GM18909 (cell line): ENCODE data around the gene LIMS1.
"Not testable (repeated sequence)": the region's sequence is repeated elsewhere in the genome, so short reads cannot be mapped to it uniquely, and the experiment has no call there.

ENCODE experiments used
- ATAC-seq: cut with Tn5 transposase; IDR thresholded peaks from one replicate; pipeline ENCODE4 v1.9.1; 2021; ENCODE audit warnings: mild to moderate bottlenecking; ENCODE audit not compliant: unreplicated experiment, poor library complexity

Gene LIMS1

GRCh38 chr2:108583903-108584520 lies 49.7 kb downstream of the LIMS1 start:
- peak; percentile 79 for ATAC-seq

- ATAC-seq, result no peak
These were observed 51.2 kb downstream of the LIMS1 start for GRCh38 chr2:108585436-108585835.

GRCh38 chr2:108586116-108586515 lies 51.8 kb downstream of the LIMS1 start:
- ATAC-seq, result no peak

GRCh38 chr2:108586631-108587030 lies 52.4 kb downstream of the LIMS1 start:
- no peak for ATAC-seq

GRCh38 chr2:108587621-108588020 lies 53.4 kb downstream of the LIMS1 start:
- no peak for ATAC-seq

GRCh38 chr2:108588070-108588668 lies 53.9 kb downstream of the LIMS1 start:
- peak; percentile 40 for ATAC-seq

GRCh38 chr2:108589372-108589771 lies 55.1 kb downstream of the LIMS1 start:
- no peak for ATAC-seq

GRCh38 chr2:108589781-108590180 lies 55.5 kb downstream of the LIMS1 start:
- no peak for ATAC-seq

- ATAC-seq, result peak; percentile 17
These were observed 56.9 kb downstream of the LIMS1 start for GRCh38 chr2:108591163-108591562.

- ATAC-seq, result peak; percentile 6
These were observed 59.4 kb downstream of the LIMS1 start for GRCh38 chr2:108593547-108594098.

- ATAC-seq, result peak; percentile 96
These were observed 60.1 kb downstream of the LIMS1 start for GRCh38 chr2:108594132-108594981.

- peak; percentile 75 for ATAC-seq
These were observed 60.8 kb downstream of the LIMS1 start for GRCh38 chr2:108594982-108595464.

- ATAC-seq, result not testable (repeated sequence)
These were observed 61.5 kb downstream of the LIMS1 start for GRCh38 chr2:108595771-108596170.

GRCh38 chr2:108597105-108597744 lies 63.0 kb downstream of the LIMS1 start:
- not testable (repeated sequence) for ATAC-seq

- ATAC-seq, result not testable (repeated sequence)
These were observed 66.9 kb downstream of the LIMS1 start for GRCh38 chr2:108601199-108601598.

GRCh38 chr2:108602422-108602821 lies 68.2 kb downstream of the LIMS1 start:
- no peak for ATAC-seq

- no peak for ATAC-seq
These were observed 69.9 kb downstream of the LIMS1 start for GRCh38 chr2:108604196-108604595.

- peak; percentile 69 for ATAC-seq
These were observed 71.7 kb downstream of the LIMS1 start for GRCh38 chr2:108605947-108606346.

GRCh38 chr2:108607706-108608301 lies 73.5 kb downstream of the LIMS1 start:
- no peak for ATAC-seq

- ATAC-seq, result no peak
These were observed 76.8 kb downstream of the LIMS1 start for GRCh38 chr2:108611021-108611420.
